Brain pericyte (primary cell): Measurements from ENCODE around the gene TRIM52.
"Not testable (repeated sequence)": the region's sequence is repeated elsewhere in the genome, so short reads cannot be mapped to it uniquely, and the experiment has no call there.

Experiments
- DNase-seq: peaks from one replicate; pipeline ENCODE4 v3.0.0-alpha.2; 2012; ENCODE audit warnings: low read depth, low spot score

TRIM52 gene

GRCh38 chr5:181215997-181216989 lies 44.6 kb downstream of the TRIM52 start:
- no peak for DNase-seq

GRCh38 chr5:181214249-181214648 lies 46.7 kb downstream of the TRIM52 start:
- DNase-seq: not testable (repeated sequence)

- no peak for DNase-seq
Measured at GRCh38 chr5:181212934-181213333, 48.0 kb downstream of the TRIM52 start.

GRCh38 chr5:181212080-181212479 lies 48.9 kb downstream of the TRIM52 start:
- no peak for DNase-seq

GRCh38 chr5:181211208-181211607 lies 49.7 kb downstream of the TRIM52 start:
- no peak for DNase-seq

GRCh38 chr5:181210698-181211097 lies 50.2 kb downstream of the TRIM52 start:
- not testable (repeated sequence) for DNase-seq

GRCh38 chr5:181210148-181210547 lies 50.8 kb downstream of the TRIM52 start:
- DNase-seq: not testable (repeated sequence)

- DNase-seq: not testable (repeated sequence)
Measured at GRCh38 chr5:181209006-181209405, 51.9 kb downstream of the TRIM52 start.

GRCh38 chr5:181207960-181208253 lies 53.0 kb downstream of the TRIM52 start:
- no peak for DNase-seq

- no peak for DNase-seq
Measured at GRCh38 chr5:181207214-181207959, 53.6 kb downstream of the TRIM52 start.

- no peak for DNase-seq
Measured at GRCh38 chr5:181205761-181206649, 54.9 kb downstream of the TRIM52 start.
